Measurements from ENCODE around the gene GRIA2. TPM values are rescaled to one million over a fixed set of nuclear protein-coding genes. Genes with fewer than 3 reads are reported as not detected.

Gene GRIA2
- total and polyA plus RNA-seq, 5 donors, result 0.09 TPM; not detected in 4

DNA sequence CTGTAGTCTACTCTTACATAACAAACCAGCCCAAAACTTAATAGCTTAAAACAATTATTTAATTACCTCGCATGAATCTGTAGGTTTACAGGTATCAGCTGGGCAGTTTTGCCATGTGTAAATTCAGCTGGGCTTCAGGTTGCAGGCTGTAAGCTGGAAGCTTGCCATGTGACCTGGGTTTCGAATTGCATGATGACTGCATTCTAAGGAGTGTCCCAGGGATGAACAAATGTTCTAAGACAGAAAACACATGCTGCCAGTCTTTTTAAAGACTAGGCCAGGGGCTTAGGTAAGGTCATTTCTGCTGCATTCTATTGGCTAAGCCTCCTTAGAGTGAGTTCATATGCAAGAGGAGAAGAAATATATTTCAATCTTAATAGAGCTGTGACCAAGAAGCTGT, 44.8 kb downstream of the GRIA2 start:
- ATAC-seq (no peak), DNase-seq (no peak)
- no peaks in the 10 kb centered on the region for H3K27me3 ChIP-seq (ENCODE audit: control insufficient read depth, insufficient read depth)
- H3K4me1 ChIP-seq (ENCODE audit: control insufficient read depth, insufficient read depth, low read length), result no peaks in the 10 kb centered on the region
- WGBS, result 63% methylated on average over 2 of the region's 2 CpGs
- intact Hi-C loops (cut with DNase I), result no loop called here
- H3K4me3 ChIP-seq (ENCODE audit: low read length), result no peak overlapping the region
- no peaks in the 10 kb centered on the region for H3K9me3 ChIP-seq (ENCODE audit: control insufficient read depth, low read length)
- H3K27ac ChIP-seq (ENCODE audit: low read length), result no peak overlapping the region

DNA sequence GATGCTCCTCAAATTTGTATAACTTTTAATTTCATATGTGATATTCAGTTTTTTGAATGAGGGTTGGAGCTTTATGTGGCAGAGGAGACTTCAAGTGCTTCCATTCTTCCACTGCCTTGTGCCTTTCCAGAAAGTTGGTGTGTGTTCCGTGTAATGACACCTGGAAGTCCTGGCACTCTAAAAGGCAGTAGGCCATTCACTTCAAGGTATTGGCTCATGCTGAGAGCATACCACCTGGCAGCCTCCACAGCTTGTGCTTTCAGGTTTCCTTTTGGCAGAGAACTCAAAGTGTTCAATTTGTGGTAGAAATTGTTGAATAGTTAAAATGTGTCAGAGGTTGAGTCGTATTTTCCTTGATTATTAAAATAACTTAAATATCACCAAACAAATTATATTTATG, 49.6 kb downstream of the GRIA2 start:
- H3K27ac ChIP-seq (ENCODE audit: low read length), result no peak overlapping the region
- 80% methylated on average over 2 of the region's 2 CpGs for WGBS

DNA sequence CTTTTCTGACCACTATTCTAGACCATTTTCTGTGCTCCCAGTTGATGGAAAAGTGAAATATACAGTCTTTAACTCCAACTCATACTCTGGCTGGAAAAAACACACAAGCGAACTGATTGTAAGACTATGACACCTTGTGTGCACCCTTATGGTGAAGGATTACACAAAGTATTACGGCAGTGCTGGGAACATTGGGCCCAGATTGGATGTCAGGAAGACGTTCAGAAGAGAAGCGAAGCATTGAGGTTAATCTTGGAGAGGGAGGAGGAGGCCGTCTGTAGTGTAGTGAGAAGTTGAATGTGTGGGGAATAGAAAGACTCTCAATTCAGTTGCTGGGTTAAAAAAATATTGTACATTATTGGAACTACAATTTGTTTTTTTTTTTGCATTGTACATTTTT, 50.0 kb downstream of the GRIA2 start:
- intact Hi-C loops (cut with DNase I), result no loop called here
- no peak for ATAC-seq
- H3K9me3 ChIP-seq (ENCODE audit: control insufficient read depth, low read length), result no peaks in the 10 kb centered on the region
- H3K27ac ChIP-seq (ENCODE audit: low read length), result no peak overlapping the region
- no peak for DNase-seq
- WGBS, result 79% methylated on average over 5 of the region's 5 CpGs
- H3K27me3 ChIP-seq (ENCODE audit: control insufficient read depth, insufficient read depth), result no peaks in the 10 kb centered on the region
- no peak overlapping the region for H3K4me3 ChIP-seq (ENCODE audit: low read length)
- no peaks in the 10 kb centered on the region for H3K4me1 ChIP-seq (ENCODE audit: control insufficient read depth, insufficient read depth, low read length)

More for the DNA sequence above, 49.6 kb downstream of the GRIA2 start:
- DNase-seq (no peak), ATAC-seq (no peak)
- no peaks in the 10 kb centered on the region for H3K9me3 ChIP-seq (ENCODE audit: control insufficient read depth, low read length)
- intact Hi-C loops (cut with DNase I), result no loop called here
- H3K27me3 ChIP-seq (ENCODE audit: control insufficient read depth, insufficient read depth), result no peaks in the 10 kb centered on the region
- no peak overlapping the region for H3K4me3 ChIP-seq (ENCODE audit: low read length)
- no peaks in the 10 kb centered on the region for H3K4me1 ChIP-seq (ENCODE audit: control insufficient read depth, insufficient read depth, low read length)

DNA sequence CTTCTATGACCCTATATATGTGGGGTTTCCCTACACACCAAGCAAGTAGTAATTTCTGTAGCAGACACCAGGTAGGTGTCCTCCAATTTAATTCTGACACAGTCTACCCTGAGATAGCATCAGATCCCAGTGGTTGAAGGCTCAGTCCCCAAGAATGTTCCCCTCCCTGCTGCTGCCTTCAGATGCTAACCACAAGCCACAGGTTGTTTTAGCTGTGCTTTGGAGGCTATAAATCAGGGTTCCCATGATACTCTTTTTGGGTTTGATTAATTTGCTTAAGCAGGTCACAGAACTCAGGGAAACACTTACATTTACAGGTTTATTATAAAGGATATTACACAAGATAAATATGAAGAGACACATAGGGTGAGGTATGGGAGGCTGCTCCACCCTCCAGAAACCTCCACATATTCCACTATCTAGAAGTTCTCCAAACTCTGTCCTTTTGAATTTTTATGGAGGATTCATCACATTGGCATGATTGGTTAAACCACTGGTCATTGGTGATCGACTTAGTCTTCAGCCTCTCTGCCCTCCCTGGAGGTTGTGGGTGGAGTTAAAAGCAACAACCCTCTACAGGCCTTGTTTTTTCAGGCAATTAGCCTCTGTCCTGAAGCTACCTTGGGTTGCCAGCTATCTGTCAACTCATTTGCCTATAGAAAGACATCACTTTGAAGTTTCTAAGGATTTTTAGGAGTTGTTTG, 50.8 kb downstream of the GRIA2 start:
- Histone ChIP-seq H3K9me3 (ENCODE audit: control insufficient read depth, low read length) (no peaks in the 10 kb centered on the region), H3K27me3 (ENCODE audit: control insufficient read depth, insufficient read depth) (no peaks in the 10 kb centered on the region), H3K4me1 (ENCODE audit: control insufficient read depth, insufficient read depth, low read length) (no peaks in the 10 kb centered on the region), H3K27ac (ENCODE audit: low read length) (no peak overlapping the region), H3K4me3 (ENCODE audit: low read length) (no peak overlapping the region)
- 45% methylated on average over 1 of the region's 1 CpG for WGBS
- intact Hi-C loops (cut with DNase I), result no loop called here
- ATAC-seq (no peak), DNase-seq (no peak)

DNA sequence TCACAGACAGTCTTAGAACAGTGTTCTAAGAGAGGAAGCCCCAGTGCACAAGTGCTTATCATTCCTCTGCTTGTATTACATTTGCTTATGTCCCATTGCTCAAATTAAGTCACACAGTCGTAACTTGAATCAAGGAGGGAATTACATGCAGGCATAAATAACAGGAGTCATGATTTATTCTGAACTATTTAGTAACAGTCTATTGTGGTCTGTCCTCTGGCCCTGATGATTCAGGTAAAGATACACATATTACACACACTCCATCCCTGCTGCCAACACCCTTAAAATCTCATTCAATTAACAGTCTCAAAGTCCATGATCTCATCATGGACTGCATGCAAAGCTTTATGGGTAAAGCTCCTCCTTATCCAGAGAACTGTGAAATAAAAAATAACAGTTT, 60.1 kb downstream of the GRIA2 start:
- H3K4me1 ChIP-seq (ENCODE audit: control insufficient read depth, insufficient read depth, low read length), result no peaks in the 10 kb centered on the region
- no peaks in the 10 kb centered on the region for H3K9me3 ChIP-seq (ENCODE audit: control insufficient read depth, low read length)
- no peak overlapping the region for H3K4me3 ChIP-seq (ENCODE audit: low read length)
- intact Hi-C loops (cut with DNase I), result no loop called here
- 62% methylated on average over 1 of the region's 1 CpG for WGBS
- H3K27me3 ChIP-seq (ENCODE audit: control insufficient read depth, insufficient read depth), result no peaks in the 10 kb centered on the region
- ATAC-seq, result no peak
- DNase-seq, result no peak
- H3K27ac ChIP-seq (ENCODE audit: low read length), result no peak overlapping the region

DNA sequence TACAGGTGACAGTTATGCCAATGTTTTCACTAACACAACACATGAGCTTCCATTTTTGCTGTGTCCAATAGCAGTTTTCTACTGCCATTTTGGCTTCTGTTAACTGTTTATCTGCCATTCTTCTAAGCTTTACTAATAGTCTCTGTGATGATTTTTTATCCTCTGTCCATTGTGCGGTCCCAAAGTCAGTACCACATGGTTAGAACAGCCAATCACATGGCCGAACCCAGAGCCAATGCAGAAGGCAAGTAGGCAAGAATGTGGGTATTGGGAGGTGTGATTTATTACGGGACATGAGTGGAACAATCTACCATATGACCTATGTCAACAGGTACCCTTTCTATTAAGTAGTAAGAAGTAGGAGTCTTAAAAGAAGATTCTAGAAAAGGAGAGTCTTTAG, 61.5 kb downstream of the GRIA2 start:
- Histone ChIP-seq H3K9me3 (ENCODE audit: control insufficient read depth, low read length) (no peaks in the 10 kb centered on the region), H3K4me1 (ENCODE audit: control insufficient read depth, insufficient read depth, low read length) (no peaks in the 10 kb centered on the region), H3K27me3 (ENCODE audit: control insufficient read depth, insufficient read depth) (no peaks in the 10 kb centered on the region), H3K27ac (ENCODE audit: low read length) (no peak overlapping the region), H3K4me3 (ENCODE audit: low read length) (no peak overlapping the region)
- DNase-seq (no peak), ATAC-seq (no peak)
- 78% methylated on average over 3 of the region's 3 CpGs for WGBS
- intact Hi-C loops (cut with DNase I), result no loop called here

DNA sequence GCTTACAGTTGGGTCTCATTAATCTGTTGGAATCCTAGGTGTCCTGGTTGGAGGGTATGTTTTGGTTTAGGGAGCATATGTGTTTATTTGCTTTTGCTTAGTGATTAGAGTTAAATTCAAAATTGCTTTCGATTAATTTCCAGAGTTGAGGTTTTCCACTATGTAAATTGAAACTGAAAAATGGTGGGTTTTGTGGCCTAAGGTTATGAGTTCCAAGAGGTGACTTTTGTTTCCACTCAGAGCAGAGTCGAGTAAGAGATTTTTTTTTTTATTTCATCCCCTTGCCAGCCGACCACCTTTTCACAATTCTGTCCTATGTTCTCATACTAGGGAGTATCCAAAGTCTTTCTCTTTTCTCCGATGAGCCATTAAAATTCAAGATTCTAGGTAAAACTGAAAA, 66.9 kb downstream of the GRIA2 start:
- 83% methylated on average over 4 of the region's 4 CpGs for WGBS
- H3K4me3 ChIP-seq (ENCODE audit: low read length), result no peak overlapping the region
- no peak overlapping the region for H3K27ac ChIP-seq (ENCODE audit: low read length)
- no peaks in the 10 kb centered on the region for H3K9me3 ChIP-seq (ENCODE audit: control insufficient read depth, low read length)
- DNase-seq, result no peak
- intact Hi-C loops (cut with DNase I), result no loop called here
- H3K4me1 ChIP-seq (ENCODE audit: control insufficient read depth, insufficient read depth, low read length), result no peaks in the 10 kb centered on the region
- ATAC-seq, result no peak
- no peaks in the 10 kb centered on the region for H3K27me3 ChIP-seq (ENCODE audit: control insufficient read depth, insufficient read depth)

DNA sequence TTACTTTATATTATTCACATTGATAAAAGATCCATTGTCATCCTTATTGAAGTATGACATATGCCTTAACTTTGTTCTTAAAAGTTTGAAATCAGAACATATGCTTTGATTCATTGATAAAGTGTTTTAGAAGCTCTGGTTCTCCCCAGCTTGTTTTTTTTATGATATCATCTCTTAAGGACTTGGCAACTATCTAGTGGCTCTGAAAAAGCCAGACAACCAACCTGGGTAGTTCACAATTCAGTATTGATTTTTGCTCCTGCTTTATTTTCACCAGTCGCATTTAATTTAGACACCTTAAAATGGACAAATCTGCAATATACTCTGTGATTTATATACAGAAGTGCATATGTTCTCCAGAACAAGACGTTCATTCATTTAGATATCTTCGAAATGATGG, 70.1 kb downstream of the GRIA2 start:
- H3K4me3 ChIP-seq (ENCODE audit: low read length), result no peak overlapping the region
- H3K4me1 ChIP-seq (ENCODE audit: control insufficient read depth, insufficient read depth, low read length), result no peaks in the 10 kb centered on the region
- no peaks in the 10 kb centered on the region for H3K27me3 ChIP-seq (ENCODE audit: control insufficient read depth, insufficient read depth)
- H3K9me3 ChIP-seq (ENCODE audit: control insufficient read depth, low read length), result no peaks in the 10 kb centered on the region
- no peak for DNase-seq
- no peak overlapping the region for H3K27ac ChIP-seq (ENCODE audit: low read length)
- intact Hi-C loops (cut with DNase I), result no loop called here
- ATAC-seq, result no peak
- 73% methylated on average over 3 of the region's 3 CpGs for WGBS

DNA sequence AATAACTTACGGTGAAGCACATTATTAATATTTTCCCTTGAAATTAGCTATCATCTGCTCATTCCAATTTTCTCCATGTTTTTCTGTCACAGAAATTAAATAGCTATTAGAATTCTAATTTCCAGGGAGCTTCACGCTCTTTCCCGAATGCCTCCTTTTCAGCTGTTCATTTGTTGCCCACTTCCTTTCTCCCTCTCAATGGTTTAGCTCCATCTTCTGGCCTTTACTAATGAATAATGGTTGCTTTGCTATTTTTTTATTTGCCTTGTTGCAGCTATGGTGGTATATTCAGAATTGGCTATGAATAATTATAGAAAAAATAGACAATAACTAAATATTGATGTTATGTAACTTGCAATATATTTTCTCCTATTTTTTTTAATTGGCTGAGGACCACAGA, 70.5 kb downstream of the GRIA2 start:
- intact Hi-C loops (cut with DNase I), result no loop called here
- DNase-seq (no peak), ATAC-seq (no peak)
- Histone ChIP-seq H3K27me3 (ENCODE audit: control insufficient read depth, insufficient read depth) (no peaks in the 10 kb centered on the region), H3K9me3 (ENCODE audit: control insufficient read depth, low read length) (no peaks in the 10 kb centered on the region), H3K27ac (ENCODE audit: low read length) (no peak overlapping the region), H3K4me3 (ENCODE audit: low read length) (no peak overlapping the region), H3K4me1 (ENCODE audit: control insufficient read depth, insufficient read depth, low read length) (no peaks in the 10 kb centered on the region)
- 72% methylated on average over 3 of the region's 3 CpGs for WGBS

DNA sequence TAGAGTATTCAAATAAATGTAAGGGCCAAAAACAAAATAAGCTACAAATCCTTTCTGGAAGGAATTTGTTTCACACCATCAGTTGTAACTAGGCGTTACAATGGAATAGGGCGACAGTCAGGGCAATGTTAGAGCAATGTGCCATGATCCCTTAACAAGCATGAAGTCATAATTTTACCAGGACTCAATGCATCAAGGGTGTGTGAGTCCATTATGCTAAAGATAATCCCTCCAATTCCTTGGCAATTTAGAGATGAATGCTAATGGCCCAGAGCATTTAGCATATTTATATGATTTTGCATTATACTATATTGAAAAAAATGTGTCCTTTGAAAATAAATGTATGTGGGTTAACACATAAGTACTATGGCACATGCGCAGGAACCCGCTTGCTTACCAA, 73.1 kb downstream of the GRIA2 start:
- H3K9me3 ChIP-seq (ENCODE audit: control insufficient read depth, low read length), result no peaks in the 10 kb centered on the region
- no peak for ATAC-seq
- 87% methylated on average over 4 of the region's 4 CpGs for WGBS
- DNase-seq, result no peak
- no peaks in the 10 kb centered on the region for H3K4me1 ChIP-seq (ENCODE audit: control insufficient read depth, insufficient read depth, low read length)
- no peaks in the 10 kb centered on the region for H3K27me3 ChIP-seq (ENCODE audit: control insufficient read depth, insufficient read depth)
- no peak overlapping the region for H3K27ac ChIP-seq (ENCODE audit: low read length)
- H3K4me3 ChIP-seq (ENCODE audit: low read length), result no peak overlapping the region
- intact Hi-C loops (cut with DNase I), result no loop called here

DNA sequence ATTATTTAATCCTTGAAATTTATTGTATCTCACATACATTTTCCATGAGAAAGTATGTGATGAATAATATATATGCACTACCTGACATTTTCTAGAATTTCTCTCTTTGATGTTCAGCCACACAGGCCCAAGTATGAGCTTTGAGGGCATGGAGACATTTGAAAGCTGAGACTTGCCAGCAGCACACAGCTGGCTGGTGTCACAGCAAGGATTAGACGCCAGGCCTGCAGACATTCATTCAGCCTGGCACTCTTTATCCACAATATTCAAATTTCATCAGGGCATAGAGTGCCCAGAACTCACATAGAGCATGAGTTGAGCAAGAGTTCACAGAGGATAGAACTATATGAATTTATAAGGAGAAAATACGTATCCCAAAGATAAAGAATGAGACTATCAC, 74.0 kb downstream of the GRIA2 start:
- no peaks in the 10 kb centered on the region for H3K27me3 ChIP-seq (ENCODE audit: control insufficient read depth, insufficient read depth)
- H3K9me3 ChIP-seq (ENCODE audit: control insufficient read depth, low read length), result no peaks in the 10 kb centered on the region
- H3K27ac ChIP-seq (ENCODE audit: low read length), result no peak overlapping the region
- no peak overlapping the region for H3K4me3 ChIP-seq (ENCODE audit: low read length)
- DNase-seq (no peak), ATAC-seq (no peak)
- intact Hi-C loops (cut with DNase I), result no loop called here
- WGBS, result 70% methylated on average over 2 of the region's 2 CpGs
- no peaks in the 10 kb centered on the region for H3K4me1 ChIP-seq (ENCODE audit: control insufficient read depth, insufficient read depth, low read length)

DNA sequence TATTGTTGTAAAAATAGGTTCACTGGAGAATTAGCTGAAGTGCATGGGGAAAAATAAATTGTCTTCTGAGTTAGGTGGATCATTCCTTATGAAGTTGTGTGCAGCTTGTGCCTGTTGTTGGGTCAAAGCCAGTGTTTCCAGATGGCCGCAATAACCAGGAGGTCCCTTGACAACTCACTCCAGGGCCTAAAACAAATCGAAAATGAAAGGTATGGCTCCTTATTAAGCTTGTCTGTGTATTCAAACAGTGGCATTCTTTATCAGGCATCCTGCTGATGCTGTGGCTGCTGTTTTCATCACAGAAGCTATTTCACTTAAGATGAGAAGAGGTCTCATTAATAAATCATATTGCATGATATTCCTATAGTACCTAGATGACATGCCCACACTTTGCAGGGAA, 80.2 kb downstream of the GRIA2 start:
- Histone ChIP-seq H3K9me3 (ENCODE audit: control insufficient read depth, low read length) (no peaks in the 10 kb centered on the region), H3K27me3 (ENCODE audit: control insufficient read depth, insufficient read depth) (no peaks in the 10 kb centered on the region), H3K27ac (ENCODE audit: low read length) (no peak overlapping the region), H3K4me1 (ENCODE audit: control insufficient read depth, insufficient read depth, low read length) (no peaks in the 10 kb centered on the region), H3K4me3 (ENCODE audit: low read length) (no peak overlapping the region)
- intact Hi-C loops (cut with DNase I), result no loop called here
- 64% methylated on average over 2 of the region's 2 CpGs for WGBS
- DNase-seq, result no peak
- no peak for ATAC-seq
